Heart left ventricle (tissue), 13 donors: ENCODE results near the gene BCL11A.

ENCODE experiments used
- POLR2A ChIP-seq, 2 donors: fragments of 450-650 bp; IDR thresholded peaks; one replicate each; pipeline ENCODE4 v1.6.1; 2017; ENCODE audit warnings: antibody characterized with exemption in 2 of 2, mild to moderate bottlenecking in 2 of 2, moderate library complexity in 2 of 2
- TF ChIP-seq, protein P1 (sequence below), 12 donors: fragments of 200-600 bp; sonication (generic) in 4 of 12; IDR thresholded peaks; one replicate each; pipeline versions ENCODE4 v1.5.0 to v1.8.0; 2018 to 2022; ENCODE audit warnings: antibody characterized with exemption in 12 of 12, mild to moderate bottlenecking in 5 of 12
- donor health status: ischemic (EF 13 %, LVEDD 7.1; RV severe dilation, severe dysfunction).
- donor health status: DM: no; HTN: yes; CAD: no.
- donor health status: DM: no; HTN: no; CAD: no.
- donor health status: ischemic (EF 25% LVEDD 6.9; RV normal size, moderate dysfunction).
- donor health status: ischemic (EF 25% LVEDD 5.7; RV mildly dilated, moderate dysfunction).
- donor health status: ischemic (EF 35%, LVEDD 5.7; RV mildly dilated, moderate dysfunction).
- donor health status: nonischemic (EF 11% LVEDD 7.7; RV severe dilation, severe dysfunction).
- donor health status: DM: yes; HTN: yes; CAD: no.
- donor health status: PGD.
- donor health status: ischemic (EF 29% LVEDD 5.4; RV normal size, mild dysfunction).
- donor health status: nonischemic (EF 23%, LVEDD 6.1; RV moderate dilation, normal function).

DNA sequence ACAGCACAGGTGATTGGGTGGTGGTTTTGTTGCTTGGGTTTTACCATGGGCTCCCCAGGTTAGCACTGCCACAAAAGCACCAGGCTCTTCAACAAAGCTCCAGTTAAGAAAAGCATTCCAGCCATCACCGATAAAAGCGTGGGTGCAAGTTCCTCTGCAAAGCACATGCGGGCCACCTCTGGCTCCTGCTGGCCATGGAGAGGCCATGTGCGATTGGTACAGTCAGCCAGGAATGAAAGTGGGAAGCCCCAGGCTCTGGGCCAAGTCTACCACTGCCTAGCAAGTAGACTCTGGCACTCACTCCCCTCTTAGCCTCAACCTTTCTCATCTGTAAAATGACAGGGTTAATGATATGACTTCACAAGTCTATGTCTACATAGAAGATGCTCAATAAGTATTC, 36.0 kb downstream of the BCL11A start:
- TF ChIP-seq, protein P1, sequence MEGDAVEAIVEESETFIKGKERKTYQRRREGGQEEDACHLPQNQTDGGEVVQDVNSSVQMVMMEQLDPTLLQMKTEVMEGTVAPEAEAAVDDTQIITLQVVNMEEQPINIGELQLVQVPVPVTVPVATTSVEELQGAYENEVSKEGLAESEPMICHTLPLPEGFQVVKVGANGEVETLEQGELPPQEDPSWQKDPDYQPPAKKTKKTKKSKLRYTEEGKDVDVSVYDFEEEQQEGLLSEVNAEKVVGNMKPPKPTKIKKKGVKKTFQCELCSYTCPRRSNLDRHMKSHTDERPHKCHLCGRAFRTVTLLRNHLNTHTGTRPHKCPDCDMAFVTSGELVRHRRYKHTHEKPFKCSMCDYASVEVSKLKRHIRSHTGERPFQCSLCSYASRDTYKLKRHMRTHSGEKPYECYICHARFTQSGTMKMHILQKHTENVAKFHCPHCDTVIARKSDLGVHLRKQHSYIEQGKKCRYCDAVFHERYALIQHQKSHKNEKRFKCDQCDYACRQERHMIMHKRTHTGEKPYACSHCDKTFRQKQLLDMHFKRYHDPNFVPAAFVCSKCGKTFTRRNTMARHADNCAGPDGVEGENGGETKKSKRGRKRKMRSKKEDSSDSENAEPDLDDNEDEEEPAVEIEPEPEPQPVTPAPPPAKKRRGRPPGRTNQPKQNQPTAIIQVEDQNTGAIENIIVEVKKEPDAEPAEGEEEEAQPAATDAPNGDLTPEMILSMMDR (IDR thresholded peaks at IDR 0.05) = no peak
- TF ChIP-seq POLR2A (IDR thresholded peaks at IDR 0.05) = no peak
